Glutamatergic neuron (in vitro differentiated cells): ENCODE results near the gene CTNND2. TPM values are rescaled to one million over a fixed set of nuclear protein-coding genes. Genes with fewer than 3 reads are reported as not detected.

Experiments
- DNase-seq: peaks from one replicate; pipeline ENCODE4 v3.0.0; 2022
- H3K27ac Mint-ChIP-seq: one replicate; pipeline ENCODE4 v1.8.0; 2020; ENCODE audit warnings: mild to moderate bottlenecking, mixed read lengths, inconsistent platforms; ENCODE audit not compliant: unreplicated experiment
- H3K27me3 Mint-ChIP-seq: one replicate; pipeline ENCODE4 v1.8.0; 2020; ENCODE audit warnings: mild to moderate bottlenecking, moderate library complexity, mixed read lengths, inconsistent platforms; ENCODE audit not compliant: unreplicated experiment
- H3K36me3 Mint-ChIP-seq: one replicate; pipeline ENCODE4 v1.8.0; 2020; ENCODE audit warnings: mild to moderate bottlenecking, mixed read lengths, inconsistent platforms; ENCODE audit not compliant: unreplicated experiment
- H3K4me1 Mint-ChIP-seq: one replicate; pipeline ENCODE4 v1.8.0; 2020; ENCODE audit warnings: mild to moderate bottlenecking, low read depth, mixed read lengths, inconsistent platforms; ENCODE audit not compliant: unreplicated experiment
- H3K4me3 Mint-ChIP-seq: one replicate; pipeline ENCODE4 v1.8.0; 2020; ENCODE audit warnings: mild to moderate bottlenecking, mixed read lengths, inconsistent platforms; ENCODE audit not compliant: unreplicated experiment
- H3K9me3 Mint-ChIP-seq: one replicate; pipeline ENCODE4 v1.8.0; 2020; ENCODE audit warnings: mild to moderate bottlenecking, moderate library complexity, mixed read lengths, inconsistent platforms; ENCODE audit not compliant: unreplicated experiment
- CTCF ChIP-seq: fragments of 200-600 bp; sonication (generic); IDR thresholded peaks from one replicate; pipeline ENCODE4 v1.5.0; 2021; ENCODE audit not compliant: partially characterized antibody, unreplicated experiment
- total RNA-seq: library from RNA; stranded (reverse); fragmentation: NEBNext Ultra II Directional; extraction: Animal tissue kit (Norgen Biotek cat#: 25700); gene quantifications from one replicate; pipeline ENCODE4 v1.2.1, GENCODE V29; 2021; ENCODE audit not compliant: unreplicated experiment

The CTNND2 gene
- total RNA-seq, 1 donor from 2014 or later = 134 TPM

GRCh38 chr5:11082404-11082945 is 821.8 kb downstream of the CTNND2 start:
- peaks cover 8% of the 10 kb centered on the region for H3K4me1 Mint-ChIP-seq
- no peaks in the 10 kb centered on the region for H3K27me3 Mint-ChIP-seq
- peaks cover 8% of the 10 kb centered on the region for H3K36me3 Mint-ChIP-seq
- H3K4me3 Mint-ChIP-seq = no peak overlapping the region
- no peak for TF ChIP-seq CTCF
- peaks cover 4% of the 10 kb centered on the region for H3K9me3 Mint-ChIP-seq
- H3K27ac Mint-ChIP-seq = no peak overlapping the region
- DNase-seq = no peak

- Mint-ChIP-seq H3K27me3 (peaks cover 4% of the 10 kb centered on the region), H3K4me3 (no peak overlapping the region), H3K9me3 (peaks cover 2% of the 10 kb centered on the region), H3K27ac (no peak overlapping the region), H3K4me1 (peaks cover 8% of the 10 kb centered on the region), H3K36me3 (no peaks in the 10 kb centered on the region)
- TF ChIP-seq CTCF = no peak
- DNase-seq = no peak
Observed at GRCh38 chr5:11076945-11077613, 827.2 kb downstream of the CTNND2 start.

- peaks cover 4% of the 10 kb centered on the region for H3K27me3 Mint-ChIP-seq
- peaks cover 8% of the 10 kb centered on the region for H3K4me1 Mint-ChIP-seq
- no peak overlapping the region for H3K27ac Mint-ChIP-seq
- H3K9me3 Mint-ChIP-seq = peaks cover 2% of the 10 kb centered on the region
- no peak overlapping the region for H3K4me3 Mint-ChIP-seq
- DNase-seq = peak; percentile 53
- no peaks in the 10 kb centered on the region for H3K36me3 Mint-ChIP-seq
- peak; percentile 67 for TF ChIP-seq CTCF
Observed at GRCh38 chr5:11075035-11075805, 829.0 kb downstream of the CTNND2 start.

- Mint-ChIP-seq H3K36me3 (peaks cover 8% of the 10 kb centered on the region), H3K4me1 (no peaks in the 10 kb centered on the region), H3K27me3 (peaks cover 4% of the 10 kb centered on the region), H3K27ac (no peak overlapping the region), H3K9me3 (peaks cover 4% of the 10 kb centered on the region), H3K4me3 (no peak overlapping the region)
- no peak for TF ChIP-seq CTCF
- no peak for DNase-seq
Observed at GRCh38 chr5:11072568-11072967, 831.7 kb downstream of the CTNND2 start.

- H3K27ac Mint-ChIP-seq = no peak overlapping the region
- H3K4me3 Mint-ChIP-seq = no peak overlapping the region
- peaks cover 4% of the 10 kb centered on the region for H3K9me3 Mint-ChIP-seq
- peaks cover 4% of the 10 kb centered on the region for H3K27me3 Mint-ChIP-seq
- peaks cover 8% of the 10 kb centered on the region for H3K36me3 Mint-ChIP-seq
- DNase-seq = no peak
- TF ChIP-seq CTCF = no peak
- H3K4me1 Mint-ChIP-seq = no peaks in the 10 kb centered on the region
Observed at GRCh38 chr5:11072076-11072475, 832.2 kb downstream of the CTNND2 start.
